HG03439 (cell line): ENCODE measurements around the gene FAM83G.
"Not testable (repeated sequence)": the region's sequence is repeated elsewhere in the genome, so short reads cannot be mapped to it uniquely, and the experiment has no call there.

Experiments
- ATAC-seq: cut with Tn5 transposase; IDR thresholded peaks from one replicate; pipeline ENCODE4 v1.9.1; 2021; ENCODE audit warnings: mild to moderate bottlenecking, moderate library complexity; ENCODE audit not compliant: unreplicated experiment

Gene FAM83G

DNA sequence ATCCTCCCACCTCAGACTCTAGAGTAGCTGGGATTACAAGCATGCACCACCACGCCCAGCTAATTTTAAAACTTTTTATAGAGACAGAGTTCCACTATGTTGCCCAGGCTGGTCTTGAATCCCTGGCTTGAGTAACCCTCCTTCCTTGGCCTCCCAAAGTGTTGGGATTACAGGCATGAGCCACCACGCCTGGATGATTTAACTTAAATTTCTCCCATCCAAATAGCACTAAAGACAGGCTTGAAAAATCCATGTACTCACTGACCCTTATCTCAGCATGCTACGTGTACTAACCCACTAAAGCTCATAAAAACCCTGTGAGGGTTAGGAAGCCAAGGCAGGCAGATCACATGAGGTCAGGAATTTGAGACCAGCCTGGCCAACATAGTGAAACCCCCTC lies 48.0 kb downstream of the FAM83G start:
- no peak for ATAC-seq

DNA sequence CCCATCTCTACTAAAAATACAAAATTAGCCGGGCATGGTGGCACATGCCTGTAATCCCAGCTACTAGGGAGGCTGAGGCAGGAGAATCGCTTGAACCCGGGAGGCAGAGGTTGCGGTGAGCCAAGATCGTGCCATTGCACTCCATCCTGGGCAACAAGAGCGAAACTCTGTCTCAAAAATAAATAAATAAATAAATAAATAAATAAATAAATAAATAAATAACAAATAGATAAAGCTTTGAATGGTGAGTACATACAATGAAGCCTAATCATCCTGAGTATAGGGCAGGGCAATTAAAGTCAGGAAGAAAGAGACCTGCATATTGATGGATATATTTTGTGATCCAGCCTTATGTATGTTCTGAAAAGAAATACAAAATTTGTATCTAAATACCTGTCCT lies 48.5 kb downstream of the FAM83G start:
- ATAC-seq, result not testable (repeated sequence)

DNA sequence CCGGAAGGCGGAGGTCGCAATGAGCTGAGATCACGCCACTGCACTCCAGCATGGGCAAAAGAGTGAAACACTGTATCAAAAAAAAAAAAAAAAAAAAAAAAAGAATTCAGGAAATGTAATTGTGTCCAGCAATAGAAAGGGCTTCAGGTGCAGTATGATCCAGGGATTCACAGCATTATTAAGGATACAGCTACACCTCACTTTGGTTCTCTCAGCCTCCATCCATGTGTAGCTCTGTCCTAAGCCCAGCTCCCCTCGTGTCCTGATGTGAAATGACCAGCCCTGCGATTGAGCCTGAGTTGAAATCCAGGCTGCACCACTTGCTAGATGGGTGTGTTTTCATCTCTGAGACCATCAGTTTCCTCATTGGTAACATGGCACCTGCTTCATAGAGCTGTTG lies 49.6 kb downstream of the FAM83G start:
- no peak for ATAC-seq

DNA sequence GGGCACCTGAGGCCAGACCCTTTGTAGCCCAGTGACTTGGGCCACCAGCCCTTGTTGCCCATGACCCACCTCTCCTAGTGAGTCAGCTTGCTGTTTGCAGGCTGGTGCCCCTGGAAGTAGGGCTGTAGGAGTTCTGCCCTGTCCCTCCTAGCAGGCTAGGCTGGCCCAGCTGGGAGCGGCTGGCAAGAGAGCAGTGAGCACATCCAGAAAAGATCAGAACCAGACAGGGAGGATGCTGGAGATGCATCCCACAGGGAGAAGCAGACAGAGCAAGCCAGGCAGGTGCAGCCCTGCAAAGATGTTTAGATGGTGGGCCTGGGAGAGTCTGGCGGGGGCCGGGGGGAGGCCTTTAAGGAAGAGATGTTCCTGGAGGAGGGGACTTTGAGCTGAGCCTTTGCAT lies 50.2 kb downstream of the FAM83G start:
- no peak for ATAC-seq

DNA sequence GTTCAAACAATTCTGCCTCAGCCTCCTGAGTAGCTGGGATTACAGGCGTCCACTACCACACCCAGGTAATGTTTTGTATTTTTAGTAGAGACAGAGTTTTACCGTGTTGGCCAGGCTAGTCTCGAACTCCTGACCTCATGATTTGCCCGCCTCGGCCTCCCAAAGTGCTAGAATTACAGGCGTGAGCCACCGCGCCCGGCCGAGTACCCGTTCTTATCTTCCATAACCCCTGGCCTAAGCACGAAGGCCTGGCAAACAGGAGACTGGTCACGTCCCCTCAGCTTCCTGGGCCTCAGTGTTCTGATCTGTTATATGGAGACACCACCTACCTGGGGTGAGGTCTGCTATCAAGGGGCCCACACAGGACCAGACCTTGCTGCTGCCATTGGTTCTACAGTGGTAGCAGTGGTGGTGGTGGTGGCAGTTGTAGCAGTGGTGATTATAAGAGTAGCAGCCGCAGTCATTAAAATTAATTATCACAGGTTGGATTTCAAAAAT lies 51.3 kb downstream of the FAM83G start:
- no peak for ATAC-seq

DNA sequence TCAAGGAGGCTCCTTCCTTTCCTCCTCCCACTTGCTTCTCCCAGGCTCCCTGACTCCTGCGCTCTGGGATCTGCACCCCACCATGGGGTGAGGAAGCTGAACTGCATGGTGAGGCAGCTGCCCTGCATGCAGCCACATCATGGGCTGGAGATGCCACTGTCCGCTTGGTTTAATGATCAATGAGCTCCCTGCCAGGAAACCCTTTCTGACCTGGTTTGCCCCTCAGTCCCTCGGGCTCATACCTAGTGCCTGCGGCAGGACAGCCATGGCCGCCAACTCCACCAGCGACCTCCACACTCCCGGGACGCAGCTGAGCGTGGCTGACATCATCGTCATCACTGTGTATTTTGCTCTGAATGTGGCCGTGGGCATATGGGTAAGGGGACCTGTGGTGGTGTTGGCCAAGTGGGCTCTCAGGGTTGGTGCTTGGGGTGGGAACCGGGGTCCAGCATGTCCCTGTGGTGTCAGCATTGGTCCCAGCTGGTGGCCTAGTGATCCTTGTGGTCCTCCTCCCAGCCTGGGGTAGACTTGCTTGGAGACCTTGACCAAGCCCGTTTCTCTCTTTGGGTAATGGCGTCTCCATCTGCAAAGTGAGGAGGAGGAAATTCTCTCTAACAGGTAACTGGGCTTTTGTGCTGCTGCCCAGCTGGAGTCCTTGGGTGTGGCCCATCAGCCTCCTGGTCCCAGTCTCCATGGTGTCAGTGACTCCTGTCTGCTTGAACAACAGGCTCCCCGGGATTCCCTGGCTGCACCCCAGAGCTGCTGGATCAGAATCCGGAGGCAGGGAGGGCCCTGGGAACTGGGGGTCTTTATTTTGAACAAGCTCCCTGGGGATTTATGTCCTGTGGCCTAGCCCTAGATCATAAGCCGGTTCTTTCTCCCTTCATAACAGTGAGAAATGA lies 52.4 kb downstream of the FAM83G start, which contains the start of gene SLC5A10:
SLC5A10 (plus strand) TSS at position 225 of the 902 bp plus-strand sequence; CDS start at position 266, 41 bp downstream.
- no peak for ATAC-seq

DNA sequence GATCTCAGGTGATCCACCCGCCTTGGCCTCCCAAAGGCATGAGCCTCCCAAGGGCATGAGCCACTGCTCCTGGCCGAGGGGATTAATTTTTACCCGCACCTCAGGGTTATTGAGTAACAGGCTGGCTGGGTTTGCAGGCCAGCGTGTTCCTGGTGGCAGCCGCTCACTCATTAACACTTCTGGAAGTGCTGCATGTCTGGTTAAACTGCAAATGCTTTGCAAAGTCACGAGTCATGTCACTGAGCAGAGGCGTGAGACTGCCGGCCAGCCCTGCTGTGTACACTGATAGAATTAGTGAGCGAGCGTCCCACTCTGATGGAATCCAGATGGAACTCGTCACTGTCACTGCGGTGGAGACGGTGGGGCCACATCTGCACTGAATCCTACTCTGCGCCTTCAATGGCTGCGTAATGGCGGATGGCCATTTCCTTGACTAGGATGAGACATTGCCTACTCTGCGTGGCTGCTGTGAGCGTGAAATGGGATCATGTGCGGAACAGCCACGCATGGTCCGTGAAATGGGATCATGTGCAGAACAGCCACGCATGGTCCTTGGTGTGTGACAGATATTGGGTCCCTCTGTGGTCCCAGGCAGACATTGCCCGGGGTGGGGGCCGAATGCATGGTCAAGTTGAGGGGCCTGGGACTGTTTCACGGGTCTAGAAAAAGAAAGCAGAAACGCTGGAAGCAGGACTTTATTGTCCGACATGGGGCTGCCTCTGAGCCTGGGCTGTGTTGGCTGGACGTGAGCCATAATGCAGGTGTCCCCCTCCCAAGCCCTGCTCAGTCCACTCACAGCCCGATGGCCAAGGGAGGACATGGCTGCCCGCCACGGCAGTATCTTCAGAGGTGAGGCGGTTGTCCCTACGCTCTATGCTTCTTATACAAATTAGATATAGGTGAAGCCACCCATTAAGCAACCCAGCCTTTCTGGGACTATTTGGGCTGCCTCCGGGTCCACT lies 53.3 kb downstream of the FAM83G start:
- ATAC-seq, result no peak

DNA sequence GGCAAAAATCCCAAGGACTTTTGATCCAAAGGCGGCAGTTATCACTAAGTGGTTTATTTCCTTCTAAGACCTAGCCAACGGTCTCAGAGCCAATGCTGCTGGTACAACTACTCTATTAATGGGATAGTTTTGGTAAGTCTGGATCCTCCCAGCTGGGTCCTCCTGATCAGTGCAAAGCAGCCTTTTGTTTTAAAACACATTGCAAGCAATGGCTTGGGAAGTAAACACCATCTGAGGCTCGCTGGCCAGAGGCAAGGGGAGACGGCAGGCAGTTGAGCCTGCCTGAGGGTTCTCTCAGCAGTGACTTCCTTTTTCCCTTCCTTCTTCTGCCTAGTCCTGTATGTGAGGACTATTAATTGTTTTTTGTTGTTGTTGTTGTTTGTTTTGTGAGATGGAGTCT lies 54.2 kb downstream of the FAM83G start:
- ATAC-seq, result no peak

DNA sequence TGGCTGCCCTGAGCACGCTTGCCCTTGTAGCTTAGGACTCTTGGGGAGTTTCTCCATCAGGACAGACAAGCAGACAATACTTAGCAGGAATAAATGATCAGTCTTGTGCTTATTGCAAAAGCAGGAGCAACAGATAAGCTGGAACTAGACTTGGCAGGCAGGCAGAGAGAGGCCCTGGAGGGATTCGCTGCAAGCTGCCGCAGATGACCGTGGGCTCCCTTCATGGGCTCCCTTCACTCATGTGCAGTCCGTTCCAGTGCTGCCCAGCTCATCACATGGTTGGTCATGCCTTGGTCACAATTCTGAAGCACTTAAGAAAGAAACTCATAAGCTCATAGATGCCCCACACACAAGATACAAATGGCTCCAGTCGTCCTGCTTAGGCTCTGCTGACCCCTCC lies 55.0 kb downstream of the FAM83G start:
- no peak for ATAC-seq

DNA sequence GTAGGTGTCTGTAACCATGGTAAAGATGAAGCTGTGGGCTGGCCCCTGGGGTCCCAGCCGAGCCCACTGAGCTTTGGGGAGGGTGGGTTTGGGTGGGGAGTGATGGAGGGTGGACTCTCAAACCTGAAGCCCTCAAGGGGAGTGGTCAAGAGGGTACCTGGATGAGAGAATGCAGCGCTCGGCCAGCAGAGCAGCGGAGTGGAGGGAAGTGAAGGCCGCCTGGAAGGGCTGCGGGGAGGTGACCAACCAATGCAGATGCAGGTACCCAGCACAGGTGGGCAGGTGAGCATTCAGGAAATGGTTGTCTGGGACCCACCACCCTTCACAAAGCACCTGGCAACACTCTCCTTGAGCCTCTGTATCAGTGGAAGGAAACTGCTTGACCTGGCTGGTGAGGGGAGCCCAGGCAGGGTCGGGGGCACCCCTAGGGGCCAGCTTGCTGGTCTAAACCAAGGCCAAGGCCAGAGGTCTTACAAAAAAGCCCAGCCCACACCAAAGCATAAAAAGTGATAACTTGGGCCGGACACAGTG lies 56.0 kb downstream of the FAM83G start:
- no peak for ATAC-seq

DNA sequence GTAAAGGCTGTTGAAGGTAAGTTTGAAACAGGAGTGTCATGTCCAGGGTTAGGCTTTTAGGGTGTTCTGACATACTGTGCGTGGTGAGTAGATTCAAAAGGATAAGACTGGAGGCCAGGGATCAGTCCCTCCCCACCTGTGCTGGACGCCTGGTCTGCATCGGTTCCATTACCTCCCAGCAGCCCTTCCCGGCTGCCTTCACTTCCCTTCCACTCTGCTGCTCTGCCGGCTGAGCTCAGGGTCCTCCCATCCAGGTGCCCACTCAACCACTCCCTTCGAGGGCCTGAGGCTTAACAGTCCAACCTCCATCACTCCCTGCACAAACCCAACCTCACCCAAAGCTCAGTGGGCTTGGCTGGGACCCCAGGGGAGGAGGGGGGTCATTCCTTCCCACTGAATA lies 56.7 kb downstream of the FAM83G start:
- no peak for ATAC-seq

DNA sequence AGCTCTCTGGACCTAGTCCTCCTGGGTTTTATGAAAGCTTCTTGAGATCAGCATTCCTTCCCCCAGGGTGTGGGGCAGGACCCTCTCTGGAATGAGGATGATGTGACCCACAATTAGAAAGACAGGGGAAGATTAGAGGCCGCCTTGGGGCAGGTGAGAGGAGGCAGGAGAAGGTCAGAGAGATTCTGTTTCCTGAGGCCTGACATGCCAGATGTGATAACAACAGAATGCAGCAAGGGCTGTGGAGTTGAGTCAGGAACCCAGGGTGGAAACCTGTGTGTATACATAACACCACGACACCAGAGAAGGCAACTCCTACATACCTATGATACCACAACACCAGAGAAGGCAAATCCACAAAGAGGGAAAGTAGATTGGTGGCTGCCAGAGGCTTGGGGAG lies 58.0 kb downstream of the FAM83G start:
- ATAC-seq, result no peak

DNA sequence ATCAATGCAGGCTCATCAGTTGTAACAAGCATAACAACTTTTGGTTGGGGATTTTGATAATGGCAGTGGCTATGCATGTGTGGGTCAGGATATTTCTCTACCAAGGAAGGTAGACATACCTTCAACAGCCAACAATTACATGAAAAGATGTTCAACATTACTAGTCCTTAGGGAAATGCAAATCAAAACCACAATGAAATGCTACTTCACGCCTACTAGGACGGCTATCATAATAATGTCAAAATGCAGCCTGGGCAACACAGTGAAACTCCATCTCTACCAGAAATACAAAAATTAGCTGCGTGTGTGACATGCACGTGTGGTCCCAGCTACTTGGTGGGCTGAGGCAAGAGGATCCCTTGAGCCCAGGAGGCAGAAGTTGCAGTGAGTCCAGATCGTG lies 59.9 kb downstream of the FAM83G start:
- no peak for ATAC-seq

DNA sequence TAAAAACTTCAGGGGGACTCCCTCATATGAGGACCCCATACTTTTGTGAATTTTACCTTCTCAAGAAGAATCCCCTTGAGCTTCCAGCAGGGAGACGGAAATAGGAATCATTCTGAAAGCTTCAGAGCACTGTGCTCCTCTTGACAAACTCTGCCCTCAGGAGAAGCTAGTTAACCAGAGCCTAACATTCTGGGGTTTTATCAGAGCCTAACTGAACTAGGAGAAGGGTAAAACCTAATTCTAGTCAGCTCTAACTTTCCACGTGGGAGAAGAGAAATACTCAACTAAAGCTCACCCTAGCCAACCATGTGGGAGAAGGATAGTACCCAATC lies 65.9 kb downstream of the FAM83G start:
- ATAC-seq, result no peak

DNA sequence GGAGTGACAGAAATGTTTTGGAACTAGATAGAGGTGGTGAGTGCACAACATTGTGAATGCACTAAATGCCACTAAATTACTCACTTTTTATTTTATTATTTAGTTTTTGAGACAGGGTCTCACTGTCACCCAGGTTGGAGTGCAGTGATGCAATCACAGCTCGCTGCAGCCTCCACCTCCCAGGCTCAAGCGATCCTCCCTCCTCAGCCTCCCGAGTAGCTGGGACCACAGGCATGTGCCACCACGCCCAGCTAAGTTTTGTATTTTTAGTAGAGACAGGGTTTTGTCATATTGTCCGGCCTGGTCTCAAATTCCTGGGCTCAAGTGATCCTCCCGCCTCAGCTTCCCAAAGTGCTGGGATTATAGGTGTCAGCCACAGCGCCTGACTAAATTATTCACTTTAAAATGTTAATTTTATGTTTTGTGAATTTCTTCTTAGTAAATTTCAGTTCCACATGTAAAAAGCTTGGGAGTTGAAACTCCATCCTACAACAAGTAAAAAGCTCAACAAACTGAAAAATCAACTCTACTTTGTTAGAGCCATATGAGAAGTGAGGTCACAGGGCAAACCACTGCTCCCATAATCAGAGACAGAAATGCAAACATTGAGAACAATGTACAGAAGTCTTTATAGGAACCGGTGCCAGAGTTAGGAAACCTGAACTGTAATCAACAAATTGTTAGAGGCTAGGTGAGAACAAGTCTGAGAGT lies 66.4 kb downstream of the FAM83G start:
- ATAC-seq, result no peak

DNA sequence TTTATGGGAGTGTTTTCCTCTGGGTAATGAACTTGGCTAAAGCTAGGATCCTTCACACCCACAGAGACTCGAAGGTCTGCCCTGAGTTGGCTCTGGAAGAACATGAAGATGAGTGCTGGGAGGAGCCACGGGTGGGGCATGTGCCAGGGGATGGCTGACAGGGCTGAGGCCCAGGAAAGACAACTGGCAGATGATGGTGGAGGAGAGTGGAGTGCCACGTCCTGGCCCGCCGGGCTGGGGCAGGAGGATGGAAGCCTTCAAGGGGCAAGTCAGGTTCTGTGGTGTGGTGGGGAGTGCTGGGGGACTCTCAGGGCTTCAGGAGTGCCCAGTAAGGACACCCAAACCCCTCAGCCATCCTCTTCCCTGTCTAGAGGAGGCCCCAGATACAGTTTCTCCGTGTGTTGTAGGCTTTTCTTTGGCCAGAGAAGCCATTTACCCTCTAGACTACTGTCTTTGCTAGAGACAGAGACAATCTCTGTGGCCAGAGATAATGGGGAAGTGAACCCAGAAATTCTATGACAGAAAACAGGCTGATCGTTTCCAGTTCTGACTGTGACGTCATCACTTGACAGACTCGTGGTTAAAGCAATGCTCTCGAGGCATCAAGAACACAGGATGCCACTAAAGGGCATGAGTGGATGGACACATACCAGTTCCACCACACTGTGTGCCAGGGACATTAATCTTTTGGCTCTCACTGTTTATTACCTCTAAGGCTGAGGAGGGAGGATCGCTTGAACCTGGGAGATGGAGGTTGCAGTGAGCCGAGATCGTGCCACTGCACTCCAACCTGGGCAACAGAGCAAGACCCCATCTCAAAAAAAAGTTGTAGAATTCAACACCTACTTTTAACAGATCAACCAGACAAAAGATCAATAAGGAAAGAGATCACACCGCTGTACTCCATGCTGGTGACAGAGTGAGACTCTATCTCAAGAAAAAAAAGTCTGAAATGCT lies 71.2 kb downstream of the FAM83G start:
- ATAC-seq, result no peak

DNA sequence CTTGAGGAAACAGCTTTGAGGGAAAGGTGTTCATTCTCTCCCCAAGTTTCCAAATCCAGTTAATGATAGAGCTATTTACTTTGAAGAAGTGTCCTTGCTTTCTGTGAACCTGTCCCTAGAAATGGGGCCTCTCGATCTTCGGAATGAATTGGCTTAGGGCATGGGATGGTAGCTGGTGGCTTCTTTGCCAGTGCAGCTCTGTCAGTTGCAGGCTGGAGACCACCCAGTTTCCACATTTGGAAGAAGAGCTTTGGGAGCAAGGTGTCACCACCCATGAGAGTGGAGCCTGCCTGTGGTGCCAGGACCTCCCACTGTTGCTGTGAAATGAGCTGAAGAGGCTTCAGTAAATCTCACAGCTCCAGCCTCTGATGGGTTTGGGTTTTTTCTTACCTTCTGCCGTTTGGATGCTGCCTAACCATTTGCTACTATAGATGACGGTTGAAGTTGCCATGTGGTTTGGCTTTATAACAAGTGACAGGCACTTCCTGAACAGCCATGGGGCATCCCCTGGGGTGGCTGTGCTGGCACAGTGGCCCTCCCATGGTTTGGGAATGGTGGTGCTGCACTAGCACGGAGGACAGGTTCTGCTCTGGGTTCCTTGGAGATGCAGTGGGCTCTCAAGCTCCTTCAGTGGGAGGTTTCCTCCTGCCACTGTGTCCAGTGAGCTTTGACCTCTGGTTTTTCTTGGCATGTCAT lies 72.1 kb downstream of the FAM83G start:
- no peak for ATAC-seq

DNA sequence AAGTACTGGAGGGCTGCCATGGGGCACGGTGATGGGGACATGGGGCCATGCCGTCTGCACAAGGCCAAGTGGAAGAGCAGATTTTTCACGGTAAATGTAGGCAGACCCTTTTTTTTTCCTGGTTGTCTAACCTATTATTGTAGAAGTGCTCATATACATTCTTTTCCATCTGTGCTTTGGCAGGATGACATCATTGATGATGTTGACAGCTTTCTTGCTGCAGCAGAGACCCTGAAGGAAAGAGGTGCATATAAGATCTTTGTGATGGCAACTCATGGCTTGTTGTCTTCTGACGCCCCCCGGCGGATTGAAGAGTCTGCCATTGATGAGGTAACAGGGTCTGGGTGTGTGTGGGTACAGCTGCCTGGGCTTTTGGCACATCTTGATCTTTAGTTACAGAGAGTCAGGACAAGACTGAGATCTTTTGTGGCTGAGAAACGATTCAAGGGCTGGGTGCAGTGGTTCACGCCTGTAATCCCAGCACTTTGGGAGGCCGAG lies 75.9 kb downstream of the FAM83G start:
- ATAC-seq, result no peak

DNA sequence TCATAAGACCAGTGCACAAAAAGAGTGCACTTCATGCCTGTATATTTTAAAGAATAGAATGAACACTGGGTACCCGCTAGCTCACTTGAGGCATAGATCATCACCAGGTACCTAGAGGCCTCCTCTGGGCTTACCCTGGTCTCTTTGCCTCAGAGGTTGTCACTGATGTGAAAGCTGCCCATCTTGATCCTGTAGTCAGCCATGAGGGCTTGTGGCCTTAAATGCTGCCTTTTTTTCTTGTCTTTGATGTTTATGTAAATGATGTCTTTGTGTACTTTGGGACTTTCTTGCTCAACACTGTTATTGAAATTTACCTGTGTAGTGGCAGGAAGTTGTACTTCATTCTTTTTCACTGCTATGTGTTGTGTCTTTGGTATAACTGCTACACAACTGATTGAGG lies 79.4 kb downstream of the FAM83G start:
- ATAC-seq, result no peak
